CD4-positive, alpha-beta T cell treated with Interleukin-15 for 1 hour (primary cell): Measurements from ENCODE around the gene SLC16A1.
"Not testable (repeated sequence)": the region's sequence is repeated elsewhere in the genome, so short reads cannot be mapped to it uniquely, and the experiment has no call there.

Experiments used
- DNase-seq: peaks from one replicate; pipeline ENCODE4 v3.0.0-alpha.2; 2020

The SLC16A1 gene, protein sequence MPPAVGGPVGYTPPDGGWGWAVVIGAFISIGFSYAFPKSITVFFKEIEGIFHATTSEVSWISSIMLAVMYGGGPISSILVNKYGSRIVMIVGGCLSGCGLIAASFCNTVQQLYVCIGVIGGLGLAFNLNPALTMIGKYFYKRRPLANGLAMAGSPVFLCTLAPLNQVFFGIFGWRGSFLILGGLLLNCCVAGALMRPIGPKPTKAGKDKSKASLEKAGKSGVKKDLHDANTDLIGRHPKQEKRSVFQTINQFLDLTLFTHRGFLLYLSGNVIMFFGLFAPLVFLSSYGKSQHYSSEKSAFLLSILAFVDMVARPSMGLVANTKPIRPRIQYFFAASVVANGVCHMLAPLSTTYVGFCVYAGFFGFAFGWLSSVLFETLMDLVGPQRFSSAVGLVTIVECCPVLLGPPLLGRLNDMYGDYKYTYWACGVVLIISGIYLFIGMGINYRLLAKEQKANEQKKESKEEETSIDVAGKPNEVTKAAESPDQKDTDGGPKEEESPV

DNA sequence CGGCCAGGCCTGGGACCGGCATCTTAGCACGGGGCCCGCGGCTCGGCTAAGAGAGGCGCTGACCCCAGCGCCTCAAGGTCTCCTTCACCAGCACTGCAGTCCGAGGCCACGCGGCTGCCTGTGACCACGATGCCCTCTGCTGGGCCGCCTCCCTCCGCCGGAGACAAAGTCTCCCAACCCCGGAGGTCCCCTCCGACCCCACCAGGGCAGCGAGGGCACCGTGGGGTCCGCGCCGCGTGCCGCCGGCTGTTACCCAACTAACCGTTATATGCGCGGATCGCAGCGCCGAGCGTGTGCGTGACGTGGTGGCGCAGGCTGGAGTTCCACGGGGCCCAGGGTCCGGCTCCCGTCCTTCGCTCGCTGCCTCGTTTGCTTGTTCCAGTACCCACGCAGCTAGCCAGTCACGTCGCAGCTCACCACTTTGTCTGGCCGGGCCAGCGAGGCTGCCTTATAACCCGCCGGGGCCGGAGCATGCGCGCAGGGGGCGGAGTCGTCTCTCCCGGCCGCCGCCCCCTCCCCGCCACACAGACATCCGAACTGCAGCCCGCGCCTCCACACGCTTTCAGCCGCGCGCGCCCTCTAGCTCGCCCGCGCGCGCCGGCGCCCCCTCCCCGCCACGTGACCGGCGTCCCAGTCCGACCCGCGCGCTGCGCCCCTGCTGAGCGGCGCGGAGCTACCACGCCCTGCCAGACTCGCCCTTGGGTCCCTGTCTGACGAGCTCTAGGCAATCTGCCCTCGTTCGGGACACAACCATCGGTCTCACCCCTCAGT, at the start of gene SLC16A1:
SLC16A1 (minus strand) TSS at position 424 of the 771 bp plus-strand sequence. CDS start 26,888 bp downstream, outside the sequence.
- DNase-seq = peak; percentile 91

DNA sequence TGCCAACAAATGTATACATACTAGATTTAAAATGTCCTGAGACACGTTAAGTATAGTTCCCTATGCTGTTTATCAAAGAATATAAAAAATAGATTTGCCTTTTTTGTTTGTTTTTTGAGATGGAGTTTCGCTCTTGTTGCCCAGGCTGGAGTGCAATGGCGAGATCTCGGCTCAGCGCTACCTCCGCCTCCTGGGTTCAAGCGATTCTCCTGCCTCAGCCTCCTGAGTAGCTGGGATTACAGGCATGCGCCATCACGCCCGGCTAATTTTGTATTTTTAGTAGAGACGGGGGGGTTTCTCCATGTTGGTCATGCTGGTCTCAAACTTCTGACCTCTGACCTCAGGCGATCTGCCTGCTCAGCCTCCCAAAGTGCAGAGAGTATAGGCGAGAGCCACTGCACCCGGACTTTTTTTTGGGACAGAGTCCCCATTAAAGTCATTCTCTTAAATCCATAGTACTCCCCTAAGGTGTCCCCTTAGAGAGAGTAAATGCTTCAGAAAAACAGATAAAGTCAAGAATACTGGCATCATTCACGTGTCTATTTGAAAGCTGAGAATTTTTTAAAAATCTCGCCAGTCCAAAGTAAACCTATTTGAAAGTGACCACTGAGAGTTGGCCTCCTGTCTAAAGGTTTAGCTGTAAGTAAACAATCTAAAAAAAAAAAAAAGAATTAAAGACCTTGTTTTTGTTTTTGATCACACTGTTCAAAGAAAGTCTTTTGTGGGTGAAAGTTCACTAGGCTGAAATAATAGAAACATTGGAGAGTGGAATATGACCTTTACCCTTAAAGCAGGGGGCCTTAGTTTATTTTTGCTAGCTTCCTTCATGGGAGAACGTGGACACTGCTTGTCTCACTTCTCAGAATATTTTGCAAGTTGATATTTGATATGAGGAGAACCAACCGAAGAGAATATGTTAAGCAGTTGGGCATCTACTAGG, 48.0 kb upstream of the SLC16A1 start:
- DNase-seq = no peak

DNA sequence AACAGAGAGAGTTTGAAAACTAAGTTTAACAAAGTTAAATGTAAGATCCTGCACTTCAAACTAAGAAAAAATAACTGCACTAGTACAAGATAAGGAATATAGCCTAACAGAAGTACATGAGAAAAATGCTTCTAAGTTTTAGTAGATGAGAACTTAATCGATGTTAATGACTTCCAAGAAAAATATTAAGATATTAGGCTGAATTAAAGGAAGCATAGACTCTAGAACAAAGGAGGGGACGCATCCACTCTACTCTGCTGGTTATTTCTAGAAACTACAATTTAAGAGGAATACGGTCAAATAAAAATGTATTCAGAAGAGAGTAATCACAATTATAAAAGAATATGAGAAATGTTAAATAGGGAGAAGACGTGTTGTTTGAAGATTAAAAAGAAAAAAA, 46.3 kb upstream of the SLC16A1 start:
- DNase-seq = no peak

DNA sequence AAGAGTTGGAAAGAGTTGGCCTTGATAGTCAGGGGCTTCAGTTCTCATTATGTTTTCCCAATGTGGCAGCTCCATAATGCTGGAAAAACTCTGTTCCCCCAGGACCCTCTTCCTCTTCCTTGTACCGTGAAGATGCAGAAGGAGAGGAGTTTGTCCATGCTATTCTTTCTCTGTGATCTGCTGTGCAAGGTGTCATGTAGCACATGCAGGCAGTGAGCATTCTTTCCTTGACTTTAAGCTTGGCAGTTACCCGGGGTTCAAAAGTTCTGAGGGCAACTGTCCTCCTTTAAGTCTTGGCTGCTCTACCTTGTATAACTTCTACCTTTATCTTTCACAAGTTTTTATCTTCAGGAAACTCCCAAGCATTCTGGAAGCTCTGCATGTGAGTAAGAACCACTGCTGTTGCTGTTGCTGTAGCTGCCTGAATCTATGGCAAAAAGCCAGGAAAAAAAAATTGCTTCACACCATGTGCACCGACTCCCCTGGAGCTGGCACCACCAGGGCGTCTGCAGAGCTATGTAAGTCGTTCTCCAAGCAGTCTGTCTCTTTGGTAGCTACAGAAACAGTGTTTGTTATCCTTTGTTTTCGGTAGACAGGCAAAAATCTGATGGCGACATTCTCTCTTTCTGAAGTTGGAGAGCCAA, 42.7 kb upstream of the SLC16A1 start:
- DNase-seq = no peak

DNA sequence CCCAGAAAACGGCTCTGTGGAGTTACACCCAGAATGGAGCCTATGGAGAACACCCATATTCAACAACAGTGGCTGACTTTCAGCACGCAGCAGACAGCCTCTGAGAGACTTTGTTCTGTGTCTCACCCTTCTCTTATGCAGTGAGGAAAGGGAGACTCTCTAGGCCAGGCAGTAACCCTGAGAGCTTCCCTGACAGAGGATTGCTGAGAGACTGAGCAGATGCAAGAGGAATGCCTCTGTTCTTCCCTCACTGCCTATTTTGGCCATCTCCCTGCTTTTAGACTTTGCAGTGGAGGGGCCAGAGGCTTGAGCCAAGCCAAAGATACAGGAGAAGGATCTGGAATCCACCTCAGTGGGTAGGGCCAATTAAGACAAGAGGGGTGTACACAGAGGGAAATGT, 41.8 kb upstream of the SLC16A1 start:
- no peak for DNase-seq

DNA sequence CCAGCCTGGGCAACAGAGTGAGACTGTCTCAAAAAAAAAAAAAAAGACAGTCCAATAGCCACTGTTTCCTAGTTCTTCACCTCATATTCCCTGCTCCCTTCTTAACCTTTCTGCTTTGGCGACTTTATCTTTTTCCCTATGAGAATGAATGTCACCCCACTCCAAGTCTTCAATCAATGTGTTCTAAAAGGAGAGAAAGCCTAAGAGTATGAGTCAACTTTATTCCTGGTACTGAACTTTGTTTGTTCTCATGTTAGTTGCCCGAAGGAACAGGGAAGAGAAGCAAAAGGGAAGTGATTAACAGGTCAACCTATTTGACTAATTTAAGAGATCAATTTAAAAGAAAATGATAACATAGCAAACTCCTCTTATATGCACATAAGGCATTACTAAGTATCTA, 39.9 kb upstream of the SLC16A1 start:
- no peak for DNase-seq

DNA sequence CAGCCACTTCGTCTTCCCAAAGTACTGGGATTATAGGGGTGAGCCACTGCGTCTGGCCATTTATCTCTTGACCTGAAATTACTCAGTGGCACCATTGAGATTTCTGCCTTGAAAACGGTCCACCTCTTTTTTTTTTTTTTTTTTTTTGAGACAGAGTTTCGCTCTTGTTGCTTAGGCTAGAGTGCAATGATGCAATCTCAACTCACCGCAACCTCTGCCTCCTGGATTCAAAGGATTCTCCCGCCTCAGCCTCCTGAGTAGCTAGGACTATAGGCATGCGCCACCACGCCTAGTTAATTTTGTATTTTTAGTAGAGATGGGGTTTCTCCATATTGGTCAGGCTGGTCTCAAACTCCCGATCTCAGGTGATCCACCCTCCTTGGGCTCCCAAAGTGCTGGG, 39.0 kb upstream of the SLC16A1 start:
- DNase-seq = not testable (repeated sequence)

DNA sequence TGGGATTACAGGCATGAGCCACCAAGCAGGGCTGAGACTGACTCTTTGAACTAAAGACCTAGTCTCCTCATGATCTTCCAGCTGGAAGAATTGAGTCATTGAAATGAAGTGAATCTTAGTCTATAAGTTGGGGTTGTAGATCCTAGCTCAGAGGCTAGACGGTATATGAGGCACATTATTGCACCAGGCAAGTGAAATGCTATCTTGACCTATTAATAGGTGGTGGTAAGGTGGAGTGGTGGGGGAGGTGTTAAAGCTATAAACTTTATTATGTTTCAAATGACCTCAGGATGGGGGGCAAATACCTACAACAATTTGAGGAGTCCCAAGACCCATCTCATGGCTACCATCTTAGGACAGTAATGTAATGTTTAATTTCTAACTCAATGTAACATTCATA, 36.8 kb upstream of the SLC16A1 start:
- no peak for DNase-seq

DNA sequence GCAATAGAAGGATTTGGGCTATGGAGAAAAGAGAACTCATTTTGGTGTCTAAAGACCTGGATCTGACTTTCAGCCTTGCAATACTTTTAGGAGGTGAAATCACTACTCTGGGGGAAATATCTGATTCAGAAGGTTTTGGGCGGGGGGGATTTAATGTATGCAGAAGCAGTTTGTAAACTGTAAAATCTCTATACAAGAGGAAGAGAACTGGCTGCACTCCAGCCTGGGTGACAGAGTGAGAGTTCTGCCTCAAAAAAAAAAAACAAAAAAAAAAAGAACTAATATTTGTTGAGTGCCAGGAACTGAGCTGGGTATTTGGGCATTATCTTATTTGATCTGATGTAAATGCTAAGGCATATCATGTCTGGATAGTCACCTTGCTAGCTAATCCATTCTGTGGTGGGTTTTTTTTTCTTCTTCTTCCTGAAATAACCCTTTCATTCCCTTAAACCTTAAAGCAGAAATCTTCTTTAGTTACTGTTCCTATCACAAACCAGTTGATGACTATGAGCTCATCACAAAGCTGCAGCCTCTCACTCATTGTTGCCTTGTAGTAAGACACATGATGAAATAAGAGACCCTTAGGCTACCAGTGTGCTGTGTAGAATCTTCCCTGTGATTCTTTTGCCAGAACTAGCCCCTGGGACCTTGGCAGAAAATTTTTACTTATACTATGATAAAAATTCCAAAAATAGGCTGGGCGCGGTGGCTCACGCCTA, 35.6 kb upstream of the SLC16A1 start:
- no peak for DNase-seq

DNA sequence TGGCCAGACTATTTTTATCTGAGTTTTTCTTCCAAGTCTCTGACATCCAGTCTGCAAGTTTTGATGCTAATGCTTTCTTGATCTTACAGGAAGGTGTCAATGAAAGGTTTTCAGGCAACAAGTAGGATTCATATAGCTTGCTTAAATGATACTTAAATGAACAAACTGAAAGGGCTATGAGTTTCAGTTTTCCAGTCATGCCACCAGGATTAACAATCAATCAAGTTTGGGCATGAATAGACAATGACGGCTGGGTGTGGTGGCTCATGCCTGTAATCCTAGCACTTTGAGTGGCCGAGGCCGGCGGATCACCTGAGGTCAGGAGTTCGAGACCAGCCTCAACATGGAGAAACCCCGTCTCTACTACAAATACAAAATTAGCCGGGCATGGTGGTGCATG, 34.3 kb upstream of the SLC16A1 start:
- no peak for DNase-seq

DNA sequence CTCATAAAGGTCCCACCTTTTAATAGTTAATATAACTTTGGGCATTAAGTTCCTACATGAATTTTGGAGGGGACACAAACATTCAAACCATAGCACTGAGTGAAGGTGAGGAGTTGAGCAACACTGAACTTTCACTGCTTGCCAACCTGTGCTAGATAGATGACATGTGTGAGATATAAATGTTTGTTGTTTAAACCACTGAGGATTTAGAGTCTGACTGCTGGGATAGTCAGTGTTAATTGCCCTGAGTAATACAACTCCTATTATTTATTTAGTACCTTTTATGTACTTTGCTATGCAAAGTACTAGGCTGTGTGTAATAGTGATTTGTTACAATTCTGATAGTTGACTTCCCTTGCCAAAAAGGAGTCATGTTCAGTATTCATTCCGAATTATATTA, 32.4 kb upstream of the SLC16A1 start:
- DNase-seq = no peak

DNA sequence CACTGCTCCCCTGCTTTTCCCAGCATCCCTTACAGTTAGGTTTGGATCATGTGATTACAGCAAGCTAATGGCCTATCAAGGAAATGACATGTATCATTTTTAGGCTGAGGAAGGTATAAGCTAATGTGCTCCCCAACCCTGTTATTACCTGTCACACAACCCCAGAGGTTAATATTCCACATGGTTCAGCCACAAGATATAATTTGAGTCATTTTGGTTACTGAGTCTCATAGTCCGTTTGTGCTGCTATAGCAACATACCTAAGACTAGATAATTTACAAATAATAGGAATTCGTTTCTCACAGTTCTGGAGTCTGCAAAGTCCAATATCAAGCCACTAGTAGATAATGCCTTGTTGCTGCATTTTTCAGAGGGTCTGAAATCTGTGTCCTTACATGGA, 29.1 kb upstream of the SLC16A1 start:
- no peak for DNase-seq

DNA sequence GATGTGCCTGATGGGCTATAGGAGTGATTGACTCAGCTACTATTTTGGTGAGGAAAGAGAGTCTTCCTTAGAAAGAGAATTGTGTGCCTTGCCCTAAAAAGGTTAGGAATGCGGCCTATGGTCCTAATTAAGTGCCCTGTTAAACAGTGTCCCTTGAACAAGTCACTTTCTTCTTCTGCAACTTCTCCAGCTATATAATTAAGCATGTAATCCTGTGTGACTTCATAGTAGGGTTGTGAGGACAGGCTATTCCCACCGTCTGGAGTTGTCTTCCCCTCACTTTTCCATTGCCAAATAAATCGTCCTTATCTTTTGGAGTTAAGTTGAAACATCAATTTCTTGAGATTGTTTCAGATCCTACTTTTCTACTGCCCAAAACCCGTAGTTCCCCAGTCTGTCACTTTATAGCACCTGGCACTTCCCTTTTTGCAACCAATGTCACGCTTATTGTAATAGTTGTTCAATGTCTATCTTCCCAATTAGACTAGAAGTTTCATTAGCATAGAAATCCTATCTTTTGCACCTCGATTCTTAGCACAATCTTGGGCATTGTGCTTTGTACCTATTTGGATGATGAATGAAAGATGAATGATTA, 27.6 kb upstream of the SLC16A1 start:
- DNase-seq = no peak

DNA sequence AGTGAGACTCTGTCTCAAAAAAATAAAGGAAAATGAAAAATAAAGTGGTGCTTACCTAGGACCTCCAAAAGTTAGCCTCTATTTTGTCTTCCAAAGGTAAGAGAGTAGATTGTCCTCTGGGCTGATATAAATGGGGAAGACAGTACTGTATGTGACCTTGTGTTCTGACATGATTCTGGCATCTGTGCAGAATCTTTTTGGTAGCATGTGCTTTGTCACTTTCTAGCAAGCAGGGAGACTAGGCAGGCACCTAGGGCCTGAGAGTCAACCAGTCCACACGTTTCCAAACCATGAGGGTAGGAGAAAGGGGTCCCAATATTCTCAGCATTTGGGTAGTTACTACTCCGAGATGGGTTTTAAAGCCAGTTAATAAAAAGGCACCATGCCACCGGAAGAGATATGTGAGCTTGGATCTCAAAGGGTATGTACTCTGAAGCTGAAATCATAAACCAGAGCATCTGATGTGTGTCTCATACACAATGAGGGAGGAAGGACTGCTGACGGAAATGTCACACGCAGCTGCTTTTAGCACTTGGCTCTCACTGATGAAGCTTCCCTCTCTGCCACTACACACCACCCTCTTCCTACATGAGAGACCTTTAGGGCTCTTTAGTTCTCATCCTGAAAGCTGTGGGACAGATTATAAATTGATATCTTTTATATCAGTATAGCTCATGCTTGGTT, 27.0 kb upstream of the SLC16A1 start:
- DNase-seq = no peak

DNA sequence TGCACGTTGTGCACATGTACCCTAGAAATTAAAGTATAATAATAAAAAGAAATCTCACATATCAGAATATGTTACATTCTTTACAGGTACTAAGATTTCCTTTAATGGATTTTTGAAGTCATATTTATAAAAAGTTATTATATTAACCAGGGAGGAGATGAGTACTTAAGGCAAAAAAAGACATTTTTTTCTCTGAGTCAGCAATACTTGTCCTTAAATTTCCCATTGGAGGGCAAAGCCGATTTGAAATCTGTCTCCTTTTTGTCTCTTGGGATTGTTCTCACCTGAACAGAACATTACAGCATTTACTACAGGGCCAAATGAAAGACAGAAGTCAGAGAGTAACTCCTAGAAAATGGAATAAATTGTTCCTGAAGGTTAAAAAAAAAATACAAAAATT, 26.3 kb upstream of the SLC16A1 start:
- DNase-seq = no peak

DNA sequence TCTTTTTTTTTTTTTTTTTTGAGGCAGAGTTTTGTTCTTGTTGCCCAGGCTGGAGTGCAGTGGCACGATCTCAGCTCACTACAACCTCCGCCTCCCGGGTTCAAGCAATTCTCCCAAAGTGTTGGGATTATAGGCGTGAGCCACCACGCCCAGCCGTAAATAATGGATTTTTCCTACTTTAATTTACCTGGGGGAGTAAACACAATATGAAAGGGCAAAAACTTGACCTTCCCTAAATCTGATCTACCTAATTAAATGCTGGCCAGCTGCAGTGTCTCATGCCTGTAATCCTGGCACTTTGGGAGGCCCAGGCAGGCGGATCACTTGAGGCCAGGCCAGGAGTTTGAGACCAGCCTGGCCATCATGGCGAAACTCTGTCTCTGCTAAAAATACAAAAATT, 25.8 kb upstream of the SLC16A1 start:
- not testable (repeated sequence) for DNase-seq

DNA sequence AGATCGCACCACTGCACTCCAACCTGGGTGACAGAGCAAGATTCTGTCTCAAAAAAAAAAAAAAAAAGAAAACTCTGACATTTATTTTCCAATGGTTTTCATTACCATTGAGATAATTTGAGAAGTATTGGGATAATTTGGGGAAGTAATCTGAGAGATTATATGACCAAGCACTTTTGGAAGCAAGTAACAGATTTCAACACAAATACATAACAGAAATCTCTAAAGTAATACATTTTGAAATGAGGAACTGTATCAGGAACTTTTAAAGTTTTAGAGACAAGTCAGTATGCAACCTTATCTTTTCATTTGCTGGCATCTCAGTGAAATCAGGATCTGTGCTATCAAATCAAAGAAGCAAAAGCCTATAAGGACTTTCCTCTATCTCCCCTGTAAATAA, 25.4 kb upstream of the SLC16A1 start:
- no peak for DNase-seq

DNA sequence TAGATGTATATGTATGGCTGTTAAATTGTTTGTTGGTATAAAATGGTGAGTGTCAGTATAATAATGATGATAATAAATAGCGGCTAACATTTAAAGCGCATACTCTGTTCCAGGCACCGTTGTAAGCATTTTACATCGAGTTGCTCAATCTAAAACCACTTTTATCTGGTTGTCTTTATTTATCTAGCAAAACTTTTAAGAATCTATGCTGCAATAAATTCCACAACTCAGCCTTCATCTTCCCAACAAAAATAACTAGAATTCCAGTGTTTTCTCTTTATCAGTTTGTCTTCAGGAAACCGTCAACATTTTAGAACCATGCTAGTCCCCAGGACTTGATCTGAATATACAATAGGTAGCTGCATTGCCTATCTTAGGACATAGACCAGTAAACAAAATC, 19.3 kb upstream of the SLC16A1 start:
- DNase-seq = no peak

DNA sequence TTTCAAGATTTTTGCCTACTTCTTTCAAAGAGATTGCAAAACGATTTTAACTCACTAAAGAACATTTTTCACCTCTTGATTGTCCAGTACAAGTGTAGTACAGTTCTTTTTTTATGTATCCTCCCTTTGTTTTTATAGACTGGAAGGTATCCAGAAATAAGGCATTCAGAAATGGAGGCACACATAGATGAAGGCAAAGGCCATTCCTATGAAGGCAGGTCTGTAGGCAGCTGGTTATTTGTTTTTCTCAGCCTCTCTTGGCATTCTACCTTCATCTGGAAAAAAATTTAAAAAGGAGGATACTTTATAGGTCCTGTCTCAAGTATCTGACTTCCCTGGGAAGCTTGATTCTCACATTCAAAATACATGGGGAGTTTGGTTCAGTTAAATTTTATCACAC, 18.6 kb upstream of the SLC16A1 start:
- no peak for DNase-seq

DNA sequence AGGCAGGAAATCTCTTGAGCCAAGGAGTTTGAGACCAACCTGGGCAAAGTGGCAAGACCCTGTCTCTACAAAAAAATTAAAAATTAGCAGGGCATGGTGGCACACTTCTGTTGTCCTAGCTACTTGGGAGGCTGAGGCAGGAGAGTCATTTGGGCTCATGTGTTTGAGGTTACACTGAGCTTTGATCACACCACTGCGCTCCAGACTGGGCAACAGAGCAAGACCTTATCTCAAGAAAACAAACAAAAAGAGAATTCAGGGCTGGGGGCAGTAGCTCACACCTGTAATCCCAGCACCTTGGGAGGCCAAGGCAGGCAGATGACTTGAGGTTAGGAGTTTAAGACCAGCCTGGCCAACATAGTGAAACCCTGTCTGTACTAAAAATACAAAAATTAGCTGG, 17.8 kb upstream of the SLC16A1 start:
- no peak for DNase-seq

DNA sequence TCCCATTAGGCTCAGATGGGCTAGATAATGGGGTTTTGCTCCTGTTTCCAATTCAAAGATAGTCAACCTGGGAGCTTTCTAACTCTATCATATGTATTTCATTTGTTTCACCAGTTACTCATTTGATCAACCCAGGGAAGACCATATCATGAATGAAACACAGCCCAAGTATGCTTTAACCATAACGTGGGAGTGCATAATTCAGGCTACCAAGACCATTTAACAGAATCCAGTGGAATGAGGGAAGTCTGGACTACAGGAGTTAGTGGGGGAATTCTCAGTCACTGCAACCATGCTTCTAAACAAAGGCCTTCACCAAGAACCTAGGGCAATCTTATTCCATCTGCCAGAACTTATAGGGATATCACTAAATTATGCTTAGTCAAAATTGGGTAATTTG, 15.0 kb upstream of the SLC16A1 start:
- no peak for DNase-seq
